SU-DHL-6 (cell line): ENCODE data around the gene LHFPL5.

Experiments used
- H2AFZ ChIP-seq: fragments of 200-600 bp; sonication (generic); 2 replicates; pipeline ENCODE4 v1.6.1; 2014; ENCODE audit warnings: low read depth, mild to moderate bottlenecking, moderate library complexity, mixed read lengths, antibody characterized with exemption, low read length; ENCODE audit not compliant: severe bottlenecking
- H3F3A ChIP-seq: fragments of 200-600 bp; shearing (Covaris generic); 2 replicates; pipeline ENCODE4 v1.6.0; 2016; ENCODE audit warnings: antibody characterized with exemption, mild to moderate bottlenecking; ENCODE audit not compliant: insufficient read depth
- H3K27ac ChIP-seq: fragments of 200-600 bp; sonication (generic); 2 replicates; pipeline ENCODE4 v1.5.1; 2016; ENCODE audit warnings: low read depth, mild to moderate bottlenecking, low read length, moderate library complexity, mixed read lengths
- H3K27me3 ChIP-seq: fragments of 200-600 bp; sonication (generic), shearing (Covaris generic); 2 replicates; pipeline ENCODE4 v1.6.0; 2014; ENCODE audit warnings: mild to moderate bottlenecking, low read length
- H3K36me3 ChIP-seq: fragments of 200-600 bp; sonication (generic); 2 replicates; pipeline ENCODE4 v1.6.1; 2014; ENCODE audit warnings: mild to moderate bottlenecking, low read length, mixed read lengths
- H3K4me2 ChIP-seq: fragments of 300-600, 200-600 bp; shearing (Covaris generic), sonication (generic); 2 replicates; pipeline ENCODE4 v1.6.0; 2014; ENCODE audit warnings: low read length, low read depth, mild to moderate bottlenecking; ENCODE audit not compliant: poor library complexity, severe bottlenecking
- H3K4me3 ChIP-seq: fragments of 200-600 bp; sonication (generic); 2 replicates; pipeline ENCODE4 v1.5.1; 2014; ENCODE audit warnings: antibody characterized with exemption, low read length, mild to moderate bottlenecking, mixed read lengths; ENCODE audit not compliant: insufficient read depth, poor library complexity, severe bottlenecking
- H3K79me2 ChIP-seq: fragments of 200-600 bp; sonication (generic); 2 replicates; pipeline ENCODE4 v1.6.1; 2014; ENCODE audit warnings: mild to moderate bottlenecking, low read length, moderate library complexity; ENCODE audit not compliant: insufficient read depth
- H3K9ac ChIP-seq: fragments of 200-600 bp; sonication (generic); 2 replicates; pipeline ENCODE4 v1.7.0; 2014; ENCODE audit warnings: mild to moderate bottlenecking, low read length
- H3K9me2 ChIP-seq: fragments of 200-600 bp; sonication (generic); replicated peaks from 2 replicates; pipeline ENCODE4 v1.6.1; 2014; ENCODE audit warnings: low read length; ENCODE audit not compliant: insufficient read depth
- H3K9me3 ChIP-seq: fragments of 200-600 bp; sonication (generic); 2 replicates; pipeline ENCODE4 v1.6.1; 2014; ENCODE audit warnings: low read length, mixed read lengths; ENCODE audit not compliant: insufficient read depth
- H4K20me1 ChIP-seq: fragments of 200-600 bp; sonication (generic); 2 replicates; pipeline ENCODE4 v1.6.1; 2014; ENCODE audit warnings: low read depth, mild to moderate bottlenecking, antibody characterized with exemption, low read length, moderate library complexity, mixed read lengths
- CTCF ChIP-seq: fragments of 200-600 bp; sonication (generic); IDR thresholded peaks from one replicate; pipeline ENCODE4 v1.5.1; 2017; ENCODE audit warnings: antibody characterized with exemption, mild to moderate bottlenecking, low read length, moderate library complexity; ENCODE audit not compliant: insufficient read depth, poor library complexity, severe bottlenecking
- EZH2phosphoT487 ChIP-seq: fragments of 200-600 bp; sonication (generic), shearing (Covaris generic); conservative IDR thresholded peaks from 2 replicates; pipeline ENCODE4 v1.6.1; 2018; ENCODE audit warnings: mild to moderate bottlenecking, antibody characterized with exemption, low read length, moderate library complexity, mixed read lengths

Gene LHFPL5

GRCh38 chr6:35817515-35817914 lies 12.4 kb downstream of the LHFPL5 start:
- Histone ChIP-seq H3K9me2 (no peaks in the 10 kb centered on the region), H3K27me3 (no peaks in the 10 kb centered on the region), H3K79me2 (no peaks in the 10 kb centered on the region), H3K9me3 (peaks cover 6% of the 10 kb centered on the region; the same call in 1 of the 2 replicates), H4K20me1 (no peaks in the 10 kb centered on the region), H3K4me2 (no peak overlapping the region), H3K36me3 (peaks cover 5% of the 10 kb centered on the region; the same call in 1 of the 2 replicates), H3K9ac (no peak overlapping the region), H3F3A (no peaks in the 10 kb centered on the region), H2AFZ (no peak overlapping the region), H3K4me3 (no peak overlapping the region), H3K27ac (no peak overlapping the region)
- TF ChIP-seq CTCF, result no peak
- TF ChIP-seq EZH2phosphoT487, result no peak

GRCh38 chr6:35823601-35824000 lies 18.4 kb downstream of the LHFPL5 start:
- TF ChIP-seq CTCF (no peak), EZH2phosphoT487 (no peak)
- no peak overlapping the region for H3K9ac ChIP-seq
- H4K20me1 ChIP-seq, result no peaks in the 10 kb centered on the region
- no peak overlapping the region for H3K4me3 ChIP-seq
- H3F3A ChIP-seq, result no peaks in the 10 kb centered on the region
- H3K36me3 ChIP-seq, result no peaks in the 10 kb centered on the region
- H3K9me2 ChIP-seq, result no peaks in the 10 kb centered on the region
- no peak overlapping the region for H3K4me2 ChIP-seq
- H3K27ac ChIP-seq, result no peak overlapping the region
- no peak overlapping the region for H2AFZ ChIP-seq
- H3K79me2 ChIP-seq, result no peaks in the 10 kb centered on the region
- no peaks in the 10 kb centered on the region for H3K9me3 ChIP-seq
- H3K27me3 ChIP-seq, result no peaks in the 10 kb centered on the region

- no peak overlapping the region for H3K4me3 ChIP-seq
- H3K27me3 ChIP-seq, result no peaks in the 10 kb centered on the region
- H3K79me2 ChIP-seq, result no peaks in the 10 kb centered on the region
- no peaks in the 10 kb centered on the region for H3K9me3 ChIP-seq
- H3K4me2 ChIP-seq, result no peak overlapping the region
- H3K27ac ChIP-seq, result no peak overlapping the region
- no peaks in the 10 kb centered on the region for H4K20me1 ChIP-seq
- H3K36me3 ChIP-seq, result no peaks in the 10 kb centered on the region
- no peaks in the 10 kb centered on the region for H3F3A ChIP-seq
- H3K9me2 ChIP-seq, result no peaks in the 10 kb centered on the region
- H2AFZ ChIP-seq, result no peak overlapping the region
- TF ChIP-seq CTCF, result no peak
- no peak for TF ChIP-seq EZH2phosphoT487
- no peak overlapping the region for H3K9ac ChIP-seq
These were observed 19.5 kb downstream of the LHFPL5 start for GRCh38 chr6:35824552-35825192.
